K562 (cell line): ENCODE data around the gene TOMM70. TPM values are rescaled to one million over a fixed set of nuclear protein-coding genes. Genes with fewer than 3 reads are reported as not detected.

Experiments
- ATAC-seq: fragments of 200-7000 bp; cut with Tn5 transposase; 3 replicates; pipeline ENCODE4 v1.9.1; 2020; ENCODE audit warnings: moderate library complexity
- BruUV-seq: library from RNA; stranded (reverse); fragments of 400-500 nt; replicated peaks from 2 replicates; lab custom pipeline; 2021; lab: Mats Ljungman, UMichigan
- CTCF ChIA-PET: fragments of 300-600 bp; formaldehyde crosslinking; extraction: SDS; loops from one replicate; lab custom pipeline; 2021; ENCODE audit warnings: low intra/inter-chr PET ratio; lab: Yijun Ruan, JAX
- POLR2A ChIA-PET: fragments of 300-600, 350-650 bp; sonication (Branson Sonifier 250); formaldehyde crosslinking; extraction: SDS; loops from one replicate; lab custom pipeline; 2021; ENCODE audit warnings: antibody characterized with exemption, inconsistent platforms; lab: Yijun Ruan, JAX
- DNase-seq, 4 experiments: peaks; one replicate each; pipeline versions ENCODE4 v3.0.0 to v3.0.0-alpha.2; 2011 to 2018; ENCODE audit warnings: low spot score in 3 of 4, mixed read lengths in 3 of 4; ENCODE audit errors: extremely low read depth in 1 of 4
- FAIRE-seq: peaks from 2 replicates; lab custom pipeline; 2011; peaks lifted over from hg19 to GRCh38; lab: Jason Lieb, UNC
- H2AFZ ChIP-seq: 2 replicates; pipeline ENCODE4 v1.6.0; 2011; ENCODE audit warnings: low read depth, low read length, control low read depth, inconsistent platforms
- H3K27ac ChIP-seq: fragments of 200-600 bp; 3 replicates; pipeline ENCODE4 v1.8.0; 2011; ENCODE audit warnings: low read depth, mild to moderate bottlenecking, control low read depth, inconsistent platforms, low read length, moderate library complexity, mixed read lengths; ENCODE audit errors: extremely low read depth
- H3K27me3 ChIP-seq, 2 experiments: fragments of 300-600 bp in 1 of 2; 2 replicates in 1 of 2; 3 replicates in 1 of 2; pipeline versions ENCODE4 v1.6.0 to v1.8.0; 2011; ENCODE audit warnings: inconsistent platforms in 2 of 2, low read length in 2 of 2, mild to moderate bottlenecking in 1 of 2, mixed read lengths in 1 of 2, moderate library complexity in 1 of 2; ENCODE audit not compliant: control insufficient read depth in 2 of 2, insufficient read depth in 2 of 2
- H3K36me3 ChIP-seq: fragments of 300-600 bp; 3 replicates; pipeline ENCODE4 v1.8.0; 2011; ENCODE audit warnings: mild to moderate bottlenecking, low read length, inconsistent platforms; ENCODE audit not compliant: control insufficient read depth, insufficient read depth
- H3K4me1 ChIP-seq, 2 experiments: fragments of 200-600 bp in 1 of 2; replicated peaks in 1 of 2; 2 replicates in 1 of 2; 3 replicates in 1 of 2; pipeline versions ENCODE4 v1.5.1 to v1.8.0; 2011; ENCODE audit warnings: inconsistent platforms in 2 of 2, low read length in 2 of 2, mild to moderate bottlenecking in 1 of 2, mixed read lengths in 1 of 2, moderate library complexity in 1 of 2; ENCODE audit not compliant: control insufficient read depth in 2 of 2, insufficient read depth in 2 of 2
- H3K4me2 ChIP-seq: 2 replicates; pipeline ENCODE4 v1.6.1; 2011; ENCODE audit warnings: low read length, control low read depth, inconsistent platforms, mixed read lengths; ENCODE audit not compliant: insufficient read depth
- H3K4me3 ChIP-seq: fragments of 200-600 bp; sonication (generic), shearing (Covaris generic); 2 replicates; pipeline ENCODE4 v1.5.1; 2016; ENCODE audit warnings: control low read depth, inconsistent platforms
- H3K79me2 ChIP-seq: fragments of 200-600 bp; 3 replicates; pipeline ENCODE4 v1.8.0; 2011; ENCODE audit warnings: low read length, inconsistent platforms; ENCODE audit not compliant: control insufficient read depth, insufficient read depth
- H3K9ac ChIP-seq, 2 experiments: 2 replicates each; pipeline versions ENCODE4 v1.6.0 to v1.6.1; 2011; ENCODE audit warnings: low read depth in 2 of 2, low read length in 2 of 2, control low read depth in 1 of 2, inconsistent platforms in 1 of 2, mild to moderate bottlenecking in 1 of 2, mixed read lengths in 1 of 2; ENCODE audit not compliant: insufficient read depth in 1 of 2
- H3K9me1 ChIP-seq: one replicate; pipeline ENCODE4 v1.6.0; 2011; ENCODE audit warnings: inconsistent platforms, mild to moderate bottlenecking, low read length, moderate library complexity; ENCODE audit not compliant: control insufficient read depth, insufficient read depth
- H3K9me3 ChIP-seq: replicated peaks from 2 replicates; pipeline ENCODE4 v1.5.1; 2011; ENCODE audit warnings: low read depth, low read length, inconsistent platforms; ENCODE audit not compliant: control insufficient read depth, insufficient read depth
- H4K20me1 ChIP-seq: replicated peaks from 2 replicates; pipeline ENCODE4 v1.6.1; 2011; ENCODE audit warnings: low read length, inconsistent platforms, mixed read lengths; ENCODE audit not compliant: control insufficient read depth, insufficient read depth
- ATF2 ChIP-seq: sonication (generic); formaldehyde crosslinking; IDR thresholded peaks from 2 replicates; pipeline ENCODE4 v1.8.1; 2022; ENCODE audit warnings: missing genetic modification reagents
- HOXB6 ChIP-seq: fragments of 250-450 bp; sonication (Bioruptor Pico); IDR thresholded peaks from 2 replicates; pipeline ENCODE4 v1.5.1; 2022; ENCODE audit warnings: mild to moderate bottlenecking, borderline replicate concordance
- NEUROD1 ChIP-seq: fragments of 150-350 bp; IDR thresholded peaks from 2 replicates; pipeline ENCODE4 v1.6.1; 2014; ENCODE audit warnings: borderline replicate concordance, low read length, low read depth; ENCODE audit not compliant: partially characterized antibody
- NRF1 ChIP-seq, 2 experiments: fragments of 450-650 bp; IDR thresholded peaks in 1 of 2; conservative IDR thresholded peaks in 1 of 2; 2 replicates each; pipeline ENCODE4 v1.6.1; 2014; ENCODE audit warnings: mild to moderate bottlenecking in 2 of 2
- PATZ1 ChIP-seq: fragments of 250-450 bp; sonication (Bioruptor Pico); IDR thresholded peaks from 2 replicates; pipeline ENCODE4 v1.5.0; 2020; ENCODE audit warnings: mild to moderate bottlenecking, borderline replicate concordance
- SMARCC2 ChIP-seq: fragments of 450-650 bp; IDR thresholded peaks from 2 replicates; pipeline ENCODE4 v1.6.1; 2017; ENCODE audit warnings: antibody characterized with exemption, moderate library complexity, mild to moderate bottlenecking, low read depth
- TCFL5 ChIP-seq: fragments of 250-450 bp; sonication (Bioruptor Pico); conservative IDR thresholded peaks from 2 replicates; pipeline ENCODE4 v1.6.1; 2021; ENCODE audit warnings: mild to moderate bottlenecking, moderate library complexity, matching md5 sums
- YBX1 ChIP-seq: fragments of 450-650 bp; IDR thresholded peaks from 2 replicates; pipeline ENCODE4 v1.7.1; 2016; ENCODE audit warnings: mild to moderate bottlenecking
- ZBTB12 ChIP-seq: fragments of 250-450 bp; sonication (Bioruptor Pico); IDR thresholded peaks from 2 replicates; pipeline ENCODE4 v1.4.0; 2020
- ZBTB33 ChIP-seq: sonication (generic); formaldehyde crosslinking; IDR thresholded peaks from 2 replicates; pipeline ENCODE4 v1.8.1; 2023; ENCODE audit warnings: mild to moderate bottlenecking, missing genetic modification reagents
- ZNF280B ChIP-seq: fragments of 250-450 bp; sonication (Bioruptor Pico); IDR thresholded peaks from 2 replicates; pipeline ENCODE4 v1.5.1; 2021; ENCODE audit warnings: mild to moderate bottlenecking
- ZNF740 ChIP-seq, 3 experiments: fragments of 200-800 bp in 1 of 3; sonication (Bioruptor generic) in 1 of 3; sonication (generic) in 1 of 3; formaldehyde crosslinking in 1 of 3; IDR thresholded peaks; 2 replicates each; pipeline versions ENCODE4 v1.6.1 to v1.8.0; 2016 to 2022; ENCODE audit warnings: mild to moderate bottlenecking in 2 of 3, missing compliant biosample characterization in 2 of 3, missing genetic modification characterization in 2 of 3, missing genetic modification reagents in 1 of 3
- WGBS: fragments of 100-300 bp; shearing (Covaris generic); methylation state at CpG from one replicate; pipeline ENCODE4 v1.1.6; 2016; ENCODE audit warnings: low coverage, mixed read lengths; ENCODE audit not compliant: insufficient coverage; ENCODE audit errors: missing lambda C conversion rate; 5-methylcytosine and 5-hydroxymethylcytosine counted together
- in situ Hi-C: fragments of 300-500 bp; cut with MboI; formaldehyde crosslinking; loops from 4 replicates; pipeline ENCODE4 v1.15.0; 2018; ENCODE audit warnings: inconsistent platforms, mixed read lengths
- intact Hi-C: fragments of 100-400 bp; cut with micrococcal nuclease; formaldehyde crosslinking; loops from 2 replicates; pipeline ENCODE4 v1.14.2; 2022
- polyA plus RNA-seq, 8 experiments: library from polyadenylated mRNA; depleted of rRNA in 4 of 8; stranded (reverse) in 5 of 8; unstranded in 3 of 8; fragments of >200 nt; fragmentation: Nextera tagmentation in 2 of 8; fragmentation: Illumina TruSeq in 1 of 8; extraction: Ambion mirVana in 2 of 8; extraction: Trizol in 1 of 8; gene quantifications; 2 replicates each; pipeline versions ENCODE4 v1.2.1 to v1.2.3, GENCODE V29; 2011 to 2014; ENCODE audit warnings: inconsistent platforms in 1 of 8, missing spikeins in 1 of 8
- total RNA-seq, 7 experiments: library from RNA; depleted of rRNA in 6 of 7; stranded (reverse); fragments of >200 nt in 6 of 7; fragmentation: Illumina TruSeq in 2 of 7; extraction: Trizol in 2 of 7; gene quantifications; 2 replicates each; pipeline versions ENCODE4 v1.2.1 to v1.2.3, GENCODE V29; 2011 to 2021; ENCODE audit warnings: low replicate concordance in 1 of 7

TOMM70 gene
- total and polyA plus RNA-seq, 9 of the 15 experiments (the other 6 are each of a cell fraction or from before 2014, with no cell fraction given): 17.5 to 75.6 (median 54.9) TPM

- FAIRE-seq: no peak
- H3K9ac ChIP-seq: no peak overlapping the region
- ChIA-PET POLR2A (interaction anchor here (0.8 kb wide), 1 partner anchor 9 kb away, joined by 3 read pairs; no protein-coding TSS in a partner anchor), CTCF (no interaction called here)
- no peak for DNase-seq
- intact Hi-C loops: no loop called here
- no peaks in the 10 kb centered on the region for H3K9me1 ChIP-seq
- H3K27me3 ChIP-seq: no peaks in the 10 kb centered on the region
- no peak overlapping the region for H3K4me3 ChIP-seq
- ATAC-seq: no peak
- in situ Hi-C loops: no loop called here
- BruUV-seq: no TSS peak
- no peaks in the 10 kb centered on the region for H4K20me1 ChIP-seq
- H3K4me1 ChIP-seq: no peaks in the 10 kb centered on the region; a peak in 2 of 5 replicates
- peaks cover 10% of the 10 kb centered on the region for H3K36me3 ChIP-seq
- no peak overlapping the region for H3K4me2 ChIP-seq
- WGBS: 89% methylated on average over 3 of the region's 3 CpGs
- no peaks in the 10 kb centered on the region for H3K9me3 ChIP-seq
- H3K27ac ChIP-seq: no peak overlapping the region
- no peaks in the 10 kb centered on the region for H3K79me2 ChIP-seq
- H2AFZ ChIP-seq: no peak overlapping the region
- TF ChIP-seq YBX1: no peak
- TF ChIP-seq ZBTB33 (CRISPR knock-in tag): no peak
- TF ChIP-seq NEUROD1: no peak
- no peak for TF ChIP-seq PATZ1 (CRISPR knock-in tag)
- no peak for TF ChIP-seq ZNF740 (CRISPR knock-in tag; IDR thresholded peaks at IDR 0.05)
- no peak for TF ChIP-seq ZNF740 (tag; IDR thresholded peaks at IDR 0.05)
- TF ChIP-seq ZNF280B: no peak
- TF ChIP-seq NRF1 (conservative IDR thresholded peaks at IDR 0.05 in 1 of 2, IDR thresholded peaks at IDR 0.05 in 1 of 2): no peak
- TF ChIP-seq ZBTB12: no peak
- TF ChIP-seq TCFL5 (CRISPR knock-in tag): no peak
- TF ChIP-seq HOXB6 (CRISPR knock-in tag): no peak
- TF ChIP-seq SMARCC2: no peak
- no peak for TF ChIP-seq ATF2 (CRISPR knock-in tag)
Measured at GRCh38 chr3:100359035-100359434, 41.9 kb downstream of the TOMM70 start.
